OCI-LY3 (cell line): Measurements from ENCODE around the gene RHOF.

Experiments
- EZH2phosphoT487 ChIP-seq: fragments of 200-600 bp; shearing (Covaris generic); IDR thresholded peaks from 2 replicates; pipeline ENCODE4 v1.6.1; 2018; ENCODE audit warnings: antibody characterized with exemption, mixed run types, low read depth
- TF ChIP-seq, protein P1 (sequence below): fragments of 200-600, 300-600 bp; sonication (generic); IDR thresholded peaks from 2 replicates; pipeline ENCODE4 v1.5.1; 2014; ENCODE audit warnings: antibody characterized with exemption, low read length, low read depth

DNA sequence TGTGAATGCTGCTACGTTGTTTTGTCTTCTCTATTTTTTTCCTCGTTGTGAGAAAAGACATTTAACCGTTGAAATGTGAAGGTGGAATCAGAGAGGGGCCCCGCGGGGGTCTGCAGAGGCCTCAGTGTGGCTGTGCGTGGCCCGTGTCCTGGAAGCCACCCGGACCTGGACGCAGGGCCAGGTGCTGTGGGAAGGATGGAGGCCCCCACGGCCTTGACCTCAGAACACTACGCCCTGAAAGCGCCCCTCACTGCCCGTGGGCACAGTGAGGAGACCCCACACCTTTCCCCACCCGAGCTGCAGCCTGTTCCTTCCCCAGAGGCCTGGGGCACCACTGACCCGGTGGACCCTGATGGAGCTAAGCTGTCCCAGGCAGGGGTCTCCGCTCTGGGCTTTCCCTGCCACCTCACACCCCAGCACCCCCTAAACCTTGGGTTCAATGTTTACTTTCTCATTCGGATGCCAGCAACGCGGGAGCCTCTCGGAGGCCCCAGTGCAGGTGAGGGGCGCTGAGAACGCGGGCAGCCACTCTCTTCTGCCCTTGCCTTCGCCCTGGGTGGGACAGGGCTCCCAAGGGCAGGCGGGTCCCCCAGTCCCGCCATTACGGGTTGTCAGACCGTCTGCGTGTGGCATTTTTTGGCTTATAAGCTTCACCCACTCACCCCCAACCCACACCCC, 37.2 kb upstream of the RHOF start:
- TF ChIP-seq, protein P1, sequence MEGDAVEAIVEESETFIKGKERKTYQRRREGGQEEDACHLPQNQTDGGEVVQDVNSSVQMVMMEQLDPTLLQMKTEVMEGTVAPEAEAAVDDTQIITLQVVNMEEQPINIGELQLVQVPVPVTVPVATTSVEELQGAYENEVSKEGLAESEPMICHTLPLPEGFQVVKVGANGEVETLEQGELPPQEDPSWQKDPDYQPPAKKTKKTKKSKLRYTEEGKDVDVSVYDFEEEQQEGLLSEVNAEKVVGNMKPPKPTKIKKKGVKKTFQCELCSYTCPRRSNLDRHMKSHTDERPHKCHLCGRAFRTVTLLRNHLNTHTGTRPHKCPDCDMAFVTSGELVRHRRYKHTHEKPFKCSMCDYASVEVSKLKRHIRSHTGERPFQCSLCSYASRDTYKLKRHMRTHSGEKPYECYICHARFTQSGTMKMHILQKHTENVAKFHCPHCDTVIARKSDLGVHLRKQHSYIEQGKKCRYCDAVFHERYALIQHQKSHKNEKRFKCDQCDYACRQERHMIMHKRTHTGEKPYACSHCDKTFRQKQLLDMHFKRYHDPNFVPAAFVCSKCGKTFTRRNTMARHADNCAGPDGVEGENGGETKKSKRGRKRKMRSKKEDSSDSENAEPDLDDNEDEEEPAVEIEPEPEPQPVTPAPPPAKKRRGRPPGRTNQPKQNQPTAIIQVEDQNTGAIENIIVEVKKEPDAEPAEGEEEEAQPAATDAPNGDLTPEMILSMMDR, result no peak
- no peak for TF ChIP-seq EZH2phosphoT487
